ENCODE results near the gene ZNF474. TPM values are rescaled to one million over a fixed set of nuclear protein-coding genes. Genes with fewer than 3 reads are reported as not detected.

The ZNF474 gene
- total RNA-seq, 1 donor from 2014 or later = 1.3 TPM

DNA sequence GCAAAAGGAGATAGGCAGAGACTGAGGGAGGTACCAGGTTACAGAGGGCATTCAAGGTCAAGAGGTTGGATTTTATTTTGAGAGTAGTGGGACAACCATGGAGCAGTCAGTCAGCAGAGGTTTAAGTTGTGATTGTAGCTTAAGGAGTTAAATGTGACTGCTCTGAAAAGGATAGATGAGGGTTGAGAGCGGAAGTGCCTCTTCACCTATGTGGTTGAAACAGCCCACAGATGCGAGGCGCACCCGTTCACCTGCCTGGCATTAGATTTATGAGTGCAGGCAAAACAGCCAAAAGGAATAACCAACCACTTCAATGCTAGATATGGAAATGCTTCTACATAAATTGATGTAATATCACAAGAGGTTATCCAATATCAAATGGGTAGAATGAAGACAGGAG, 8.4 kb downstream of the ZNF474 start:
- H3K9ac ChIP-seq = no peak overlapping the region
- H3K4me1 Mint-ChIP-seq = peaks cover 5% of the 10 kb centered on the region
- H3K79me2 ChIP-seq (ENCODE audit: low read depth) = no peaks in the 10 kb centered on the region
- no peaks in the 10 kb centered on the region for H3K4me1 ChIP-seq
- TF ChIP-seq CTCF (IDR thresholded peaks at IDR 0.05) (no peak), EZH2phosphoT487 (IDR thresholded peaks at IDR 0.05) (no peak), EZH2 (IDR thresholded peaks at IDR 0.05) (no peak)
- H3K9me3 Mint-ChIP-seq = no peaks in the 10 kb centered on the region
- no peaks in the 10 kb centered on the region for H4K20me1 ChIP-seq (ENCODE audit: low read depth)
- H3K27ac Mint-ChIP-seq = no peak overlapping the region
- H3K9me3 ChIP-seq (ENCODE audit: low read depth) = no peaks in the 10 kb centered on the region
- H3K27me3 ChIP-seq = no peaks in the 10 kb centered on the region
- H3K36me3 ChIP-seq = no peaks in the 10 kb centered on the region
- no peak overlapping the region for H3K27ac ChIP-seq
- no peaks in the 10 kb centered on the region for H3F3A ChIP-seq (ENCODE audit: low read depth)
- no peaks in the 10 kb centered on the region for H3K36me3 Mint-ChIP-seq
- H2AFZ ChIP-seq (replicated peaks) = no peak overlapping the region
- no peak overlapping the region for H3K4me3 Mint-ChIP-seq
- H3K27me3 Mint-ChIP-seq (ENCODE audit: insufficient read depth, low read depth) = no peaks in the 10 kb centered on the region
- no peak overlapping the region for H3K4me3 ChIP-seq
- H3K4me2 ChIP-seq = no peak overlapping the region
- no peak for DNase-seq (ENCODE audit: low spot score)

GRCh38 chr5:122138356-122138755, 9.0 kb downstream of the ZNF474 start:
- Histone ChIP-seq H3K9me3 (ENCODE audit: low read depth) (no peaks in the 10 kb centered on the region), H3K36me3 (no peaks in the 10 kb centered on the region), H3K27ac (no peak overlapping the region), H4K20me1 (ENCODE audit: low read depth) (no peaks in the 10 kb centered on the region), H3K27me3 (no peaks in the 10 kb centered on the region), H3F3A (ENCODE audit: low read depth) (no peaks in the 10 kb centered on the region), H3K4me1 (no peaks in the 10 kb centered on the region), H3K79me2 (ENCODE audit: low read depth) (no peaks in the 10 kb centered on the region), H2AFZ (replicated peaks) (no peak overlapping the region), H3K4me2 (no peak overlapping the region), H3K4me3 (no peak overlapping the region), H3K9ac (no peak overlapping the region)
- no peak for DNase-seq (ENCODE audit: low spot score)
- peaks cover 5% of the 10 kb centered on the region for H3K4me1 Mint-ChIP-seq
- H3K27ac Mint-ChIP-seq = no peak overlapping the region
- TF ChIP-seq CTCF (IDR thresholded peaks at IDR 0.05) = no peak
- TF ChIP-seq EZH2phosphoT487 (IDR thresholded peaks at IDR 0.05) = no peak
- no peak for TF ChIP-seq EZH2 (IDR thresholded peaks at IDR 0.05)
- H3K27me3 Mint-ChIP-seq (ENCODE audit: insufficient read depth, low read depth) = no peaks in the 10 kb centered on the region
- H3K9me3 Mint-ChIP-seq = no peaks in the 10 kb centered on the region
- no peaks in the 10 kb centered on the region for H3K36me3 Mint-ChIP-seq
- H3K4me3 Mint-ChIP-seq = no peak overlapping the region

- Mint-ChIP-seq H3K27ac (no peak overlapping the region), H3K4me3 (no peak overlapping the region), H3K36me3 (no peaks in the 10 kb centered on the region), H3K9me3 (no peaks in the 10 kb centered on the region), H3K27me3 (ENCODE audit: insufficient read depth, low read depth) (no peaks in the 10 kb centered on the region), H3K4me1 (peaks cover 18% of the 10 kb centered on the region)
- no peak overlapping the region for H3K9ac ChIP-seq
- H3K4me3 ChIP-seq = no peak overlapping the region
- H3K9me3 ChIP-seq (ENCODE audit: low read depth) = no peaks in the 10 kb centered on the region
- no peak overlapping the region for H3K4me2 ChIP-seq
- no peaks in the 10 kb centered on the region for H3K79me2 ChIP-seq (ENCODE audit: low read depth)
- TF ChIP-seq EZH2phosphoT487 (IDR thresholded peaks at IDR 0.05) (no peak), CTCF (IDR thresholded peaks at IDR 0.05) (no peak), EZH2 (IDR thresholded peaks at IDR 0.05) (no peak)
- H3K36me3 ChIP-seq = no peaks in the 10 kb centered on the region
- no peaks in the 10 kb centered on the region for H4K20me1 ChIP-seq (ENCODE audit: low read depth)
- H2AFZ ChIP-seq (replicated peaks) = no peak overlapping the region
- H3K27ac ChIP-seq = no peak overlapping the region
- no peaks in the 10 kb centered on the region for H3K27me3 ChIP-seq
- peaks cover 7% of the 10 kb centered on the region for H3K4me1 ChIP-seq
- H3F3A ChIP-seq (ENCODE audit: low read depth) = no peaks in the 10 kb centered on the region
- no peak for DNase-seq (ENCODE audit: low spot score)
Measured at GRCh38 chr5:122140900-122141299, 11.6 kb downstream of the ZNF474 start.
